ENCODE results near the gene INHBA. TPM values are rescaled to one million over a fixed set of nuclear protein-coding genes. Genes with fewer than 3 reads are reported as not detected.

Gene INHBA
- total RNA-seq, 1 donor from 2014 or later: 5.0 TPM

GRCh38 chr7:41710838-41711237, 7.9 kb upstream of the INHBA start:
- no peak for FAIRE-seq
- Histone ChIP-seq H3K27me3 (ENCODE audit: control insufficient read depth, insufficient read depth, low read length) (no peaks in the 10 kb centered on the region), H3K36me3 (ENCODE audit: control insufficient read depth, insufficient read depth, low read length) (no peaks in the 10 kb centered on the region), H3K4me3 (ENCODE audit: low read depth, low read length) (no peak overlapping the region)
- no peak for DNase-seq (ENCODE audit: low read depth)
- TF ChIP-seq CTCF (IDR thresholded peaks at IDR 0.05; ENCODE audit: insufficient read depth, low read length, severe bottlenecking): no peak

- H3K27me3 ChIP-seq (ENCODE audit: control insufficient read depth, insufficient read depth, low read length): no peaks in the 10 kb centered on the region
- DNase-seq (ENCODE audit: low read depth): peak; percentile 82
- TF ChIP-seq CTCF (IDR thresholded peaks at IDR 0.05; ENCODE audit: insufficient read depth, low read length, severe bottlenecking): no peak
- no peak for FAIRE-seq
- no peaks in the 10 kb centered on the region for H3K36me3 ChIP-seq (ENCODE audit: control insufficient read depth, insufficient read depth, low read length)
- no peak overlapping the region for H3K4me3 ChIP-seq (ENCODE audit: low read depth, low read length)
Measured at GRCh38 chr7:41709621-41710020, 6.7 kb upstream of the INHBA start.

DNA sequence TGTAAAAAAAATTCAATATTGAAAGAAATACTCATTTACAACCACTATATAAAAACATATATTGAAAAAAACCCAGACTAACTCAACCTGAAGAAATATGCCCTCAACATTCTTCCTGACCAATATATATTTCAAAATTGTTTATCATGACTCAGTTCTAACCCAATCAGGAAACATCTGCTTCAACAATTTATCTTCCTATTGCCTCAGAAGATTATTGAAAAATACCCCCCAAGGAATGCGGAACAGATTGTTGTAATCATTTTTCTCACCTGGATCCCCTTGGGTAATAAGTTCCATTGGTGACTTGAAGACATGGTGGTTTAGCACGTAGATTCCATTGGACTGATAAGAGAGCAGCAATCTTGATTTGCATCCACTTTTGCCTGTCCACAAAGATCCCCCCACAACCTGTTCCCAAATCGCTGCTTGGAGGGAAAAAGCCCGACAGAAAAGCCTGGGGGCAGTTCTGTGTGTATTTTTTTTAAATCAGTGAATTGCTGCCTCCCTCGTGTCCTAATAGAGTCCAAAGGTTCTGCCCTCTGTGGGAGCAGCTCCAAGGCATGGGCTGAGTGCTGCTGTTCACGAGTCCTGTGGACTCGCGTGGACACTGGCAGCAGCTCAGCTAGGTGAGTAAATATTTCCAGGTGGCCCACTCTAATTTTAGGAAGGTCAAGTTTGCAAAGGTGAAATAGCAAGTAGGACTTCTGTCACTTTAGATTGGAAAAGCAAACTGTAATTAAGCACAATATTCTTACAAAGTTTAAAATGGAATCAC, 5.9 kb upstream of the INHBA start:
- no peak overlapping the region for H3K4me3 ChIP-seq (ENCODE audit: low read depth, low read length)
- H3K36me3 ChIP-seq (ENCODE audit: control insufficient read depth, insufficient read depth, low read length): no peaks in the 10 kb centered on the region
- H3K27me3 ChIP-seq (ENCODE audit: control insufficient read depth, insufficient read depth, low read length): no peaks in the 10 kb centered on the region
- TF ChIP-seq CTCF (IDR thresholded peaks at IDR 0.05; ENCODE audit: insufficient read depth, low read length, severe bottlenecking): no peak
- DNase-seq (ENCODE audit: low read depth) (no peak), FAIRE-seq (no peak)

DNA sequence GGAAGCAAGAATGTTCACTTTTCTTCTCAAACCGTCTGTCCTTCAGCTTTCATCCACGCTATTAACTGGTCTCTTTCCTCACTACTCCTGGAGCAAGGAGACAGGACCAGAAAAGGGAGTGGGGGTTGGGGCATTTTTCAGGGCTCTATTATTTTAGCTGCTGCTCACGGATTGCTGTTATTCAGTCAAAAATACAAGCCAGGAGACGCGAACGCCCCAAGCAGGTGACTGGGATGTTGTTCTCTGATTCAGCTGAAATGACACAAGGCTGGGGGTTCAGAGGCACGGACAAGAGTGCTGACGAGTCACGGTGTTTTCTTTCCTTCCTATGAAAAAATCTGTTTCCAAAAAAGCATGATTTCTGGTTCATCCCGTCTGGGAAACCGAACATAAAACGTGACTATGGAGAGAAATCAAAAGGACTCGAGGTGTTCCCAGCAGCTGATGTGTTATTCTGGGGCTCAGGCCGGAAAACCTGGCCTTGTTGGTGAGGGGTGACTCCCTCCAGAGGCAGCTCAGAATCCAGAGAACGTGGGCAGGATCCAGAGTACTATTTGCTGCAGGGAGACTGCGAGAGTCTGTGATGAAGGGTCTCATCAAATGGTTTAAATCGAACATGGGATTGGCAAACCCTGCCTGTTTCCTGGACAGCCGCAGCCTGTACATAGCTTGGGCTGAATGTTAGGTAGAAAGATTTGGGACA, 3.5 kb upstream of the INHBA start:
- no peak overlapping the region for H3K4me3 ChIP-seq (ENCODE audit: low read depth, low read length)
- no peak for FAIRE-seq
- TF ChIP-seq CTCF (IDR thresholded peaks at IDR 0.05; ENCODE audit: insufficient read depth, low read length, severe bottlenecking): no peak
- H3K27me3 ChIP-seq (ENCODE audit: control insufficient read depth, insufficient read depth, low read length): no peaks in the 10 kb centered on the region
- H3K36me3 ChIP-seq (ENCODE audit: control insufficient read depth, insufficient read depth, low read length): no peaks in the 10 kb centered on the region
- no peak for DNase-seq (ENCODE audit: low read depth)

- peak overlapping the region; percentile 40 for H3K4me3 ChIP-seq (ENCODE audit: low read depth, low read length)
- DNase-seq (ENCODE audit: low read depth) (peak; percentile 72), FAIRE-seq (no peak)
- no peaks in the 10 kb centered on the region for H3K27me3 ChIP-seq (ENCODE audit: control insufficient read depth, insufficient read depth, low read length)
- no peaks in the 10 kb centered on the region for H3K36me3 ChIP-seq (ENCODE audit: control insufficient read depth, insufficient read depth, low read length)
- peak; percentile 87 for TF ChIP-seq CTCF (IDR thresholded peaks at IDR 0.05; ENCODE audit: insufficient read depth, low read length, severe bottlenecking)
Measured at GRCh38 chr7:41705109-41705901, 2.4 kb upstream of the INHBA start.

Measured in bronchial epithelial cell (primary cell).